Activated T-helper 1 cell treated with anti-CD3 and anti-CD28 coated beads, Interleukin-12 subunit alpha, Interleukin-12 subunit beta, Interleukin-2, Interleukin-4 antibody, amounts not matched to agents 30 ng/mL and 10 ng/mL and 1 ng/mL, durations not matched to agents 14 hours and 24 hours and 36 hours (primary cell): ENCODE measurements around the gene CRTAP. TPM values are rescaled to one million over a fixed set of nuclear protein-coding genes. Genes with fewer than 3 reads are reported as not detected.
"Not testable (repeated sequence)": the region's sequence is repeated elsewhere in the genome, so short reads cannot be mapped to it uniquely, and the experiment has no call there.

Source experiments
- DNase-seq: peaks from one replicate; pipeline ENCODE4 v3.0.0; 2021; ENCODE audit warnings: low spot score
- H3K27ac Mint-ChIP-seq: one replicate; pipeline ENCODE4 v1.8.0; 2021; ENCODE audit warnings: mild to moderate bottlenecking, mixed read lengths
- H3K27me3 Mint-ChIP-seq: one replicate; pipeline ENCODE4 v1.8.0; 2022; ENCODE audit warnings: mild to moderate bottlenecking, moderate library complexity, mixed read lengths; ENCODE audit not compliant: insufficient read depth
- H3K36me3 Mint-ChIP-seq: one replicate; pipeline ENCODE4 v1.8.0; 2021; ENCODE audit warnings: low read depth, mixed read lengths
- H3K4me1 Mint-ChIP-seq: one replicate; pipeline ENCODE4 v1.8.0; 2021; ENCODE audit warnings: low read depth, mixed read lengths
- H3K4me3 Mint-ChIP-seq: one replicate; pipeline ENCODE4 v1.8.0; 2021; ENCODE audit warnings: mild to moderate bottlenecking, moderate library complexity, mixed read lengths
- H3K9me3 Mint-ChIP-seq: one replicate; pipeline ENCODE4 v1.8.0; 2021; ENCODE audit warnings: mixed read lengths
- intact Hi-C: fragments of 100-400 bp; cut with micrococcal nuclease; formaldehyde crosslinking; loops from one replicate; pipeline ENCODE4 v1.15.1; 2024
- total RNA-seq: library from RNA; stranded (reverse); gene quantifications from 2 replicates; pipeline ENCODE4 v1.2.3, GENCODE V29; 2022

CRTAP gene
- total RNA-seq, 1 donor from 2014 or later: 33.2 TPM

DNA sequence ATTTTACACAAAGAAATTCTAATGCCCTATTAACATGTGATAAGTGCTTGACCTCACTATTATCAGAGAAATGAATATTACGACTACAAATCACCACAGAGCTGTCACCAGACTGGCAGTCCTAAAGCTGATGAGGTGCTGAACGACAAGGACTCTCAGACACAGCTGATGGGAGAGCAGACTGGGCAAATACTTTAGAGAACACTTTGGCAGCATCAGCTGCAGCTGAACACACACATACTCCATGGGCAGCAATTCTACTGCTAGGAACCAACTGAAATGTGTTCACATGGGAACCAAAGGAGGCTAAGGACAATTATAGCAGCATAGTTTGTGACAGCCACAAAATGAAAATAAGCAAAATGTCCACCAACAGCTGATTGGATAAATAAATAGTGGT, 59.3 kb downstream of the CRTAP start:
- H3K4me1 Mint-ChIP-seq: peaks cover 11% of the 10 kb centered on the region
- peaks cover 4% of the 10 kb centered on the region for H3K9me3 Mint-ChIP-seq
- peaks cover 2% of the 10 kb centered on the region for H3K36me3 Mint-ChIP-seq
- H3K4me3 Mint-ChIP-seq: no peak overlapping the region
- H3K27ac Mint-ChIP-seq: no peak overlapping the region
- no peak for DNase-seq
- H3K27me3 Mint-ChIP-seq: peaks cover 5% of the 10 kb centered on the region
- intact Hi-C loops: no loop called here

DNA sequence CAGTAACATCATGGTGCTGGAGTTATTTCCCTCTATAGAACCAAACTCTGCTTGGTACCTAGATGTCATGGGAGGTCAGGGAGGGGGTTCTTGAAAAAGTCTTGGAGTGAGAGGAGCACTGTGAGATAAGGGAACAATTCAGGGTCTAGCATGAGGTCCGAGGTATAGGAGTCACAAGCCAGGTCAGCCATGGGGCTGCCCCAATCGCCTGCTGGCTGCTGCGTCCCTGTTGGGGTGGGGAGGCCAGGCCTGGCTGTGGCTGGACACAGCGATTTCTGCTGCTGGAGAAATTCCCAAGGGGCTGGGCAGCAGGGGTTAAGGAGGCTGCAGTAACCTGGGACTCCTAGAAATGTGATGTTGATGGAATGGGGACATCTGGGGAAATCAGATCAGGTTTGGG, 59.9 kb downstream of the CRTAP start:
- peaks cover 2% of the 10 kb centered on the region for H3K36me3 Mint-ChIP-seq
- DNase-seq: no peak
- H3K9me3 Mint-ChIP-seq: peaks cover 4% of the 10 kb centered on the region
- intact Hi-C loops: no loop called here
- no peak overlapping the region for H3K4me3 Mint-ChIP-seq
- peaks cover 5% of the 10 kb centered on the region for H3K27me3 Mint-ChIP-seq
- H3K27ac Mint-ChIP-seq: no peak overlapping the region
- peaks cover 11% of the 10 kb centered on the region for H3K4me1 Mint-ChIP-seq

DNA sequence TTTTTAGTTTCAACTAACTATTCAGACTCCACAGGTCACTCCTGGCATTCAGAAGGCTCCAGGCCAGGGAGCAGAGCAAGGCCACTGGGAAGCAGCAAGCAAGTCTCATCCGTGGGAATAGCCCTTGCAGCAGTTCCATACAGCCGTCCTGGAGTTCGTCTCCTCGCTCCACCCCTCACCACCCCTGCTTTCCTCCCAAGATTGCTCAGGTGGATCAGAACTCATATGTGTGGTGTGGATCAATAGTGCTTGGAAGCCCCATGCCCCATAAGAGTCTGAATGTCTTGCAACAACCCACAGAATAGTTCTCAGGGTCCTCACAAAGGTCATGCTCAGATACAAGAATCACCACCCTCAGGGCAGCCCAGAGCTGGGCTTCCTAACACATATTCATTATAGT, 60.3 kb downstream of the CRTAP start:
- Mint-ChIP-seq H3K27ac (no peak overlapping the region), H3K36me3 (peaks cover 2% of the 10 kb centered on the region), H3K27me3 (peaks cover 5% of the 10 kb centered on the region), H3K4me3 (no peak overlapping the region), H3K4me1 (peaks cover 11% of the 10 kb centered on the region), H3K9me3 (peaks cover 4% of the 10 kb centered on the region)
- DNase-seq: no peak
- intact Hi-C loops: no loop called here

DNA sequence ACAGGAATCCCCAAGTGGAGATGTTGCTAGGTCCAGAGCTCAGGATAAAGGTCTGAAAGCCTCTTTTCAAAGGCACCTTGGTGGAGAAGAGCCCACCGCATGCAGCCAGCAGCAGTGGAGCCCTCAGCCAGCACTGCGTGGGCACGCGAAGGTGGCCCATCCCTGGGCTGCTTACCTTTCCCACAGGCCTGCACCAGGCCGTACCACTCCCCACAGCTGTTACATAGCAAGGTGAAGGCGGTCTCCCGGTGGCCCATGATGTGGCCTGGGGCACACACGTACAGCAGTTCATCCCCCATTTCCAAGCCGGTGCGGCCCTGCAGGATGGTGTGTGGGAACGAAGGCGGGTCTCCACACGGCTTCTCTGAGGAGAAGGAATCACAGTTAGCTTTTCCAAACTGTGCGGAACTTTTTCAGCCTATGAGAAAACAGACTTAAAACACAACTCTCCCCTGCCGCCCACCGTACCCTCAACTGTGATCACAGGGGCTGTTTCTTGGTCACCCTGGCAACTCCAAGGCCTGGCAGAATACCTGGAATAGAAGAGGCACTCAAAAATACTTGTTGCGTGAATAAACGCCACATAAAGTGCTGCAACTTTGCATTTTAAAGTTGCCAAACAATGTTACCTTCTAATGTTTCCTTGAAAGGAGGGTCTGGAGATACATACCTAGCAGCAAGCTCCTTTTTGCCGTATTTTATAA, 61.0 kb downstream of the CRTAP start:
- Mint-ChIP-seq H3K4me3 (no peak overlapping the region), H3K4me1 (peaks cover 11% of the 10 kb centered on the region), H3K27me3 (peaks cover 5% of the 10 kb centered on the region), H3K27ac (no peak overlapping the region), H3K36me3 (peaks cover 2% of the 10 kb centered on the region), H3K9me3 (peaks cover 4% of the 10 kb centered on the region)
- no peak for DNase-seq
- intact Hi-C loops: no loop called here

- intact Hi-C loops: no loop called here
- H3K27me3 Mint-ChIP-seq: peaks cover 8% of the 10 kb centered on the region
- H3K4me3 Mint-ChIP-seq: no peak overlapping the region
- H3K36me3 Mint-ChIP-seq: no peaks in the 10 kb centered on the region
- H3K9me3 Mint-ChIP-seq: no peaks in the 10 kb centered on the region
- no peaks in the 10 kb centered on the region for H3K4me1 Mint-ChIP-seq
- DNase-seq: no peak
- no peak overlapping the region for H3K27ac Mint-ChIP-seq
These were observed 65.3 kb downstream of the CRTAP start for GRCh38 chr3:33179132-33179531.

GRCh38 chr3:33181229-33181628, 67.4 kb downstream of the CRTAP start:
- H3K27me3 Mint-ChIP-seq: peaks cover 9% of the 10 kb centered on the region
- no peaks in the 10 kb centered on the region for H3K4me1 Mint-ChIP-seq
- H3K9me3 Mint-ChIP-seq: no peaks in the 10 kb centered on the region
- no peak overlapping the region for H3K27ac Mint-ChIP-seq
- no peaks in the 10 kb centered on the region for H3K36me3 Mint-ChIP-seq
- no peak overlapping the region for H3K4me3 Mint-ChIP-seq
- no peak for DNase-seq
- intact Hi-C loops: no loop called here

DNA sequence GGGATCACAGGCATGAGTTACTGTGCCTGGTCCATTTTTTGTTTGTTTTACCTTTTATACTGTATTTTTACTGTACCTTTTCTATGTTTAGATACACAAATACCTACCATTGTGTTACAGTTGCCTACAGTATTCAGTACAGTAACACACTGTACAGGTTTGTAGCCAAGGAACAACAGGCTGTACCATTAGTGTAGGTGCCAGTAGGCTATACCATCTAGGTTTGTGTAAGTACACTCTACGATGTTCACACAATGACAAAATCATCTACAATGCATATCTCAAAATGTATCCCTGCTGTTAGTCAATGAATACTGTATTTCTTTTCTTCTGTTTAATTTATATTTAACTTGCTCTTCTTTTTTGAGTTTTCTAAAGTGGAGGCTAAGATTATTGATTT, 67.8 kb downstream of the CRTAP start:
- H3K27me3 Mint-ChIP-seq, H3K4me3 Mint-ChIP-seq, H3K9me3 Mint-ChIP-seq, H3K4me1 Mint-ChIP-seq, DNase-seq, H3K27ac Mint-ChIP-seq, intact Hi-C loops, H3K36me3 Mint-ChIP-seq: not testable (repeated sequence)

- Mint-ChIP-seq H3K36me3 (no peaks in the 10 kb centered on the region), H3K27ac (no peak overlapping the region), H3K4me1 (no peaks in the 10 kb centered on the region), H3K9me3 (no peaks in the 10 kb centered on the region), H3K27me3 (peaks cover 6% of the 10 kb centered on the region), H3K4me3 (no peak overlapping the region)
- intact Hi-C loops: no loop called here
- DNase-seq: no peak
These were observed 71.0 kb downstream of the CRTAP start for GRCh38 chr3:33184863-33185262.

DNA sequence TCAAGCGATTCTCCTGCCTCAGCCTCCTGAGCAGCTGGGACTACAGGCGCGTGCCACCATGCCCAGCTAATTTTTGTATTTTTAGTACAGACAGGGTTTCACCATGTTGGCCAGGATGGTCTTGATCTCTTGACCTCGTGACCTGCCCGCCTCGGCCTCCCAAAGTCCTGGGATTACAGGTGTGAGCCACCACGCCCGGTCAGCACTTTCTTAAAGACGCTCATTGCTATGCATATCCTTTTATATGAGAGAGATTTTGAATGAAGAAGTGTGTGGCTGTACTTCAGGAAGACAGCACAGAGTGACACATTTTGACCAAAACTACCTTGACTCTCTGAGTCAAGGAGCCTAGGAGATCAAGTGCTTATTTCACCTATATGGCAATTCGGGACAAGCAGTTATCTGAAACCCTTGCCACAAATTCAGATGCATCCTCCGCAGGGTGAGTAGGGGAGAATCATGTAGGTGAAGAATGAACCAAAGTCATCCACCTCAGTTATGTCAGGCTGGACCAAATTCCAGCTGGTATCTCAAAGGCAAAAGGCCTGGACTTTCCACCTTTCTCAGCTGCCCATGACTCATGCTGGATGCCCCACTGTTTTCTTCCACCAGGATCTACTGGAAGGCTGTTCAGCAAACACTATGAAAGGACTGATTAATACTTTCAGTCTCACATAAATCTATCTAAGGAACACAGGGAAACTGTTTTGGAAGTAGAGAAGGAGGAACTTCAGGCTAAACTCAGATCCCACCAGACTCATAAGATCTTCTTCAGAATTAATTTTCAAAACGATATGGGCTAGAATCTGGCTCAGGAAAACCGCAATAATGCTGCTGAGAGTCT, 72.9 kb downstream of the CRTAP start:
- H3K27me3 Mint-ChIP-seq: peaks cover 1% of the 10 kb centered on the region
- H3K9me3 Mint-ChIP-seq: no peaks in the 10 kb centered on the region
- intact Hi-C loops: no loop called here

DNA sequence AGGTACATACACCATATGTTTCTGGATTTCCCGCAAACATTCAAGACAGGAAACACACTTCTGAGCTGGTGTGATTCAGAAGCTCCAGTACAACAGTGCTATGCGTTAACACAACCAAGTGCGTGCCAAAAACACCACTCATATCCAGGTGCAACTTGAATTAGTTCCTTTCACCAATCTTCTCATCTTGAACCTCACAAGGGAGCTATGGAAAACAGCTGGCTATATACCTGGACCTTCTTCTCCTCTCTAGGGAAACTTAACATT, 73.5 kb downstream of the CRTAP start:
- Mint-ChIP-seq H3K27ac (no peak overlapping the region), H3K4me1 (no peaks in the 10 kb centered on the region), H3K4me3 (no peak overlapping the region), H3K36me3 (no peaks in the 10 kb centered on the region), H3K9me3 (no peaks in the 10 kb centered on the region), H3K27me3 (peaks cover 1% of the 10 kb centered on the region)
- no peak for DNase-seq
- intact Hi-C loops: no loop called here

More for the DNA sequence above, 72.9 kb downstream of the CRTAP start:
- DNase-seq: no peak
- Mint-ChIP-seq H3K27ac (no peak overlapping the region), H3K4me3 (no peak overlapping the region), H3K36me3 (no peaks in the 10 kb centered on the region), H3K4me1 (no peaks in the 10 kb centered on the region)

GRCh38 chr3:33194303-33194702, 80.5 kb downstream of the CRTAP start:
- Mint-ChIP-seq H3K4me1 (no peaks in the 10 kb centered on the region), H3K27ac (no peak overlapping the region), H3K36me3 (no peaks in the 10 kb centered on the region), H3K9me3 (no peaks in the 10 kb centered on the region), H3K4me3 (no peak overlapping the region), H3K27me3 (peaks cover 6% of the 10 kb centered on the region)
- no peak for DNase-seq
- intact Hi-C loops: no loop called here

DNA sequence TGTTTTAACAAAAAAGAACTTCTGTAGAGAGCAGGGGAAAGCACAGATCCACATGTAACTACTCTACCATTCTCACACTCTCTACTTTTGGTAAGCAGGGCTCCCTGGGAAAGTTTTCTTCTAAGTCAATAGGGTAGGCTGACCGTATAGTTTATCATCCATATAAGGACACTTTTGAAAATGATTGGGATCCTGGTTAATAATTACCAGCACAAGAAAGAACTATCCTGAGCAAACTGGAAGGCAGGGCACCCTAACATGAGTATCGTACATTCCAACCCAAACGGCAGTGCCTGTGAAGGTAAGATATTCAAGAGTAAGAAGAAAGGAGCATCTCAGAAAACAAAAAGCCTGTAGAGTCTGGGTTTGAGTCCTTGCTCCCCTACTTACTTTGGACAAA, 82.7 kb downstream of the CRTAP start:
- peaks cover 6% of the 10 kb centered on the region for H3K27me3 Mint-ChIP-seq
- H3K4me3 Mint-ChIP-seq: no peak overlapping the region
- no peak overlapping the region for H3K27ac Mint-ChIP-seq
- no peaks in the 10 kb centered on the region for H3K4me1 Mint-ChIP-seq
- H3K36me3 Mint-ChIP-seq: no peaks in the 10 kb centered on the region
- DNase-seq: no peak
- intact Hi-C loops: no loop called here
- no peaks in the 10 kb centered on the region for H3K9me3 Mint-ChIP-seq
